ENCODE measurements around the gene OR14I1.

OR14I1 gene

DNA sequence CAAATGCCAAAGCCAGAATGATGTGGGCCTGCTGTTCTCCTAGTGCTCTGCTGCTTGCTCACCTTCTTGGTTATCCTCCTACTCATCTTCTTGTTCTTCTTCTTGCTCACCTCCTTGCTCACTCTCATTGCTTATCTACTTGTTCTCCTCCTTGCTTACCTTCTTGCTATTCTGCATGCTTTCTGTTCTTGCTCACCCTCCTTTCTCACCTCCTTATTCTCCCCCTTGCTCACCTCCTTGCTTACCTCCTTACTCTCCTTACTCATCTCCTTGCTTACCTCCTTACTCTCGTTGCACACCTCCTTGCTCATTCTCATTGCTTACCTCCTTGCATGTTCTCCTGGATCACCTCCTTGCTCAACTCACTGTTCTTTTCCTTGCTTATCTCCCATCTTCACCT, at the start of gene OR14I1:
Gene OR14I1, minus strand, starts transcription at position 53 of the 400 bp plus-strand sequence.
- Mint-ChIP-seq H3K27ac (no peak within 1 kb of the TSS), H3K4me1 (no peaks in the 10 kb centered on the region), H3K4me3 (no peak within 1 kb of the TSS), H3K36me3 (ENCODE audit: low read depth) (no peaks in the 10 kb centered on the region), H3K27me3 (peaks cover 3% of the 10 kb centered on the region), H3K9me3 (no peaks in the 10 kb centered on the region)
- no peak for DNase-seq
- no peak for ATAC-seq

DNA sequence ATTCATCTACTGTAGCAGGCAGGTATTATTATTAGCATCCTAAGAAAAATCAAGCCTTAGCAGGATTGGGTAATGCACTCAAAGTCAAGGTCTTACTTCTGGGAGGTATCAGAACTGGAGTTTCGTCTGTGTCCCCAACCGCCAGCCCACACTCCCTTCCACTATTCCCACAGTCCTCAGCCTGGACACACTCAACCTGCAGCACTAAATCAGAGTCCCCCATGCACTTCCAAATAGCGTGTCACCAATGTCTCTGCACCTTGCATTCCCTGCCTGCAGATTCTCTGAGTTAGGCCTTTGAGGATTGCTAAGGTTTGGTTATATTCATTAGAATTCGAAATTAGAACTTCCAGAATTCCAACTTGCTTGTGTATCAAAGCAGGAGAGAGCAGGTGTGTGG, 49.1 kb upstream of the OR14I1 start:
- H3K36me3 Mint-ChIP-seq (ENCODE audit: low read depth), result no peaks in the 10 kb centered on the region
- DNase-seq, result no peak
- ATAC-seq, result no peak
- H3K4me1 Mint-ChIP-seq, result peaks cover 10% of the 10 kb centered on the region
- H3K27ac Mint-ChIP-seq, result no peak overlapping the region
- H3K4me3 Mint-ChIP-seq, result no peak overlapping the region
- no peaks in the 10 kb centered on the region for H3K9me3 Mint-ChIP-seq
- no peaks in the 10 kb centered on the region for H3K27me3 Mint-ChIP-seq

DNA sequence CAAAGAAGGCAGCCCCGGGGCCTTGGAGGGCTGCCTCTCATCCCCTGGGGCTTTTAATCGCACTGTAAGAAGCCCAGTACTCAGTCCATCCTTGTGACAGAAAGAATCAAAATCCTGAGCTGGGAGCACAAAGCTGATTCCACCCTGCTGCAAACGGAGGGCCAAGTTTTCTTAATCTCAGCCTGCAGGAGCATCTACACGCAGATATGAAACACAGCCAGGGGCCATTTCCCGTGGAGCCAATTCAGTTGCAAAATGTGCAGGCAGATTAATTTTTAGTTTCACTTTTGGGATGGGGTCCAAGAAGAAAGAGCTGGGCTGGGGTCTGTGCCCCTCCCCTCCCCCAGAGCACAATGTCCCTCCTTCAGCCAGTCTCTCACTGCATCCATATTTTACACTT, 48.6 kb upstream of the OR14I1 start:
- H3K36me3 Mint-ChIP-seq (ENCODE audit: low read depth), result no peaks in the 10 kb centered on the region
- H3K9me3 Mint-ChIP-seq, result no peaks in the 10 kb centered on the region
- H3K27ac Mint-ChIP-seq, result no peak overlapping the region
- ATAC-seq, result no peak
- no peaks in the 10 kb centered on the region for H3K27me3 Mint-ChIP-seq
- DNase-seq, result no peak
- no peak overlapping the region for H3K4me3 Mint-ChIP-seq
- H3K4me1 Mint-ChIP-seq, result peaks cover 10% of the 10 kb centered on the region

DNA sequence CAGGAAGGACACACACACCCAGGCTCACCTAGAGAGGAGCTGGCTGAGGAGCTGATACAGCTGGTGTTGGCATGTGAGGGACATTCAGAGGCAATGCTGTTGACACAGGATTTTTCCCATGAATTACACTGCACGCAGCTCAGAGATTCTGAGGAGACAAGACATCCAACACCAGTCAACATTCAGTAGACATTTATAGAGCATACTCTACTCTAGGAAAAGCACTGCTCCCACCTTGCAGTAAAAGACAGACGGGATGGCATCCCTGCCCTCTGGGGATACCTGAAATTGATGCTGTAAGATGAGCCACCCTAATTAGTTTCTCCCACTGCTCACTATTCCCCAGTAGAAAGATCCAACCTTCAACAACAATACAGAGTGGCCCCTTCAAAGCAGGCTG, 47.9 kb upstream of the OR14I1 start:
- DNase-seq, result no peak
- Mint-ChIP-seq H3K36me3 (ENCODE audit: low read depth) (no peaks in the 10 kb centered on the region), H3K4me1 (peaks cover 10% of the 10 kb centered on the region), H3K27me3 (no peaks in the 10 kb centered on the region), H3K9me3 (no peaks in the 10 kb centered on the region), H3K4me3 (no peak overlapping the region), H3K27ac (no peak overlapping the region)
- ATAC-seq, result no peak

DNA sequence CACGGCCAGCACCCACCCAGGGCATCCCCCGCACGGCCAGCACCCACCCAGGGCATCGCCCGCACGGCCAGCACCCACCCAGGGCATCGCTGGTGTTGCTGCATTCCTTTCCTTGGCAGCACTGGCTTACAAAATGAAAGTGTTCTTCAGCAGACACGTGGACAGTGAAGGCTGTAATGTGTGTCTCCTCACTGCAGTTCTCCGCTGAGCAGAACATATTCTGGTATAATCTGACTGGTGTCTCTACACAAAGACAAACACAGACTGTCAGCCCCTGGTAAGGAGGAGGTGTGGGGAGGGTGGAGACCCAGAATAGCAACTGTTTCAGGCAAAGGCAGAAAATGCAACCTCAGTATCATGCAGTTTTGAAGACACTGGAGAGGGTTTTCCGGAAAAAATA, 45.6 kb upstream of the OR14I1 start:
- ATAC-seq, result no peak
- H3K27me3 Mint-ChIP-seq, result no peaks in the 10 kb centered on the region
- no peaks in the 10 kb centered on the region for H3K36me3 Mint-ChIP-seq (ENCODE audit: low read depth)
- H3K27ac Mint-ChIP-seq, result no peak overlapping the region
- peaks cover 10% of the 10 kb centered on the region for H3K4me1 Mint-ChIP-seq
- H3K4me3 Mint-ChIP-seq, result no peak overlapping the region
- no peak for DNase-seq
- H3K9me3 Mint-ChIP-seq, result no peaks in the 10 kb centered on the region

DNA sequence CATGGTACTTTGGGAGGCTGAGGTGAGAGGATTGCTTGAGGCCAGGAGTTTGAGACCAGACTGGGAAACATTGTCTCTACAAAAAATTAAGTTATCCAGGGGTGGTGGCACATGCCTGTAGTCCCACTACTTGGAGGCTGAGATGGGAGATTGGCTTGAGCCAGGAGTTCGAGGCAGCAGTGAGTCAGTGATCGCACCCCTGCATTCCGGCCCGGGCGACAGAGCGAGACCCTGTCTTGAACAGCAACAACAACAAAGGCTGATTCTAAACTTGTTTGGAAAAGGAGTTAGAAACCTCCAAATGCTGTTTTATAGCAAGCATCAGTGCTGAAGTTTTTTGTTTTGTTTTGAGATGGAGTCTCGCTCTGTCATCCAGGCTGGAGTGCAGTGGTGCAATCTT, 38.3 kb upstream of the OR14I1 start:
- no peak overlapping the region for H3K4me3 Mint-ChIP-seq
- no peak for DNase-seq

DNA sequence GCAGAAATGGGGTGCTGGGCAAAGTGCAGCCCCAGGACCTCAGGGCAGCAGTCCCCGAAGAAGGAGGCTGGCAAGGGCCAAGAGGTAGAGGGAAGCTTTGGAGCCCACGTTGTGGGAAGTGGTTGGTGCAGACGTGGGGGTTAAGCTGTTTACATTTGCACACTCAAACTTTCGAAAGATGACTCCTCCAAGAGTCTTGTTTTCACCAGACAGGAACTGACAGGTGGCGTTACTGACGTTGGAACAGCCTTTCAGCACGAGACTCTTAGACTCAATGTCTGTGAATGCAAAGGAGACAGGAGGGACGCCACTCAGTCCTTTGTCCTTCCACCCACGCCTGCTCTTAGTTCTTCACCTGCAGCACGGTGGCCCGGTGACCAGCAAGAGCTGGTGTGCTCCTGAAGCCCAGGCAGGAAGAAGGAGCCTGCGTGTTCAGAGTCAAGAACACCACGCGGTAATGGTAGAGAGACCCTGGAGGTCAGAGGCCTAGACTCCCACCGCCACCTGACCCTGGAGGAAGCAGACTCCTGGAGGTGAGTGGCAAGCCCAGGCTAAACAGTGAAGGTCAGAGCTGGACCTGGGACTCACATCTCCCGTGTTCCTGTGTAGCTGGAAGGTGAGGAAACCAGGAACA, 37.1 kb upstream of the OR14I1 start:
- Mint-ChIP-seq H3K9me3 (peaks cover 6% of the 10 kb centered on the region), H3K4me3 (no peak overlapping the region), H3K27ac (no peak overlapping the region), H3K36me3 (ENCODE audit: low read depth) (no peaks in the 10 kb centered on the region), H3K4me1 (no peaks in the 10 kb centered on the region), H3K27me3 (peaks cover 4% of the 10 kb centered on the region)
- ATAC-seq, result no peak
- no peak for DNase-seq

More for the DNA sequence above, 38.3 kb upstream of the OR14I1 start:
- Mint-ChIP-seq H3K36me3 (ENCODE audit: low read depth) (no peaks in the 10 kb centered on the region), H3K27ac (no peak overlapping the region), H3K4me1 (no peaks in the 10 kb centered on the region), H3K27me3 (no peaks in the 10 kb centered on the region), H3K9me3 (no peaks in the 10 kb centered on the region)
- no peak for ATAC-seq

DNA sequence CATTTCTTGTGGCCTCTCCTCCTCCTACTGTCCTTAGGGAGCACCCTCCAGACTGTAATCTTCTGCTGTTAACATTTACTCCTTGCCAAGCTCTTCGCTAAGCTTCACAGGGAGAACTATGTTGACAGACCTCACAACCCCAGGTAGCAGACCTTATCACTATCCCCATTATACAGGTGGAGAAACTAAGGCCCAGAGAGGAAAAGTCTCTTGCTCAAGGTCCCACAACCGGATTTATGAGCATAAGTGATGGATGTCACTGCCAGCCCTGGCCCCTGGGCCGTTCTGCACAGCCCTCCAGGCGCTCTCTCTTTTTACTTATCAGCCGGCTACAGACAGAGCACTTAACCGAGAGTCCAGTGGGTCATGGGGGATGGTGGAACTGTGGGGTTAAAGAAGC, 34.9 kb upstream of the OR14I1 start:
- Mint-ChIP-seq H3K4me3 (no peak overlapping the region), H3K27me3 (peaks cover 4% of the 10 kb centered on the region), H3K27ac (no peak overlapping the region), H3K9me3 (peaks cover 6% of the 10 kb centered on the region), H3K4me1 (no peaks in the 10 kb centered on the region), H3K36me3 (ENCODE audit: low read depth) (no peaks in the 10 kb centered on the region)
- DNase-seq, result no peak
- no peak for ATAC-seq

DNA sequence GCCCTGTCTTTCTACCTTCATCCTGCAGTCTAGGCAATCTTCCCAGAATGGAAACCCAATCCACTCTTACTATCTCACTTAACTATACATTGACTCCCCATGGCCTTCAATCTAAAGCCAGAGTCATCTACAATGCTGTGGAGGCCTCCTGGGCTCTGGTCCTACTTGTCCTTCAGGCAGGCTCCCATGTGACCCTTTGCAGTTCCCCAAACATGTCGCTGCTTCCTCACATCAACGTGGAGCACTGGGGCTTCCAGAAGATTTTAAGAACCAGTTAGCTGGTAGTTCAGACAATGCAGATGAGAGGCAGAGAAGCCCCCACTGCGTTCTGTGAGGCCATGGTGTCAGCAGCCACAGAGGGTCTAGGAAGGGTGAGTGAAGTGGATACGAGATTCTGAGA, 34.4 kb upstream of the OR14I1 start:
- Mint-ChIP-seq H3K4me1 (no peaks in the 10 kb centered on the region), H3K36me3 (ENCODE audit: low read depth) (no peaks in the 10 kb centered on the region), H3K27ac (no peak overlapping the region), H3K4me3 (no peak overlapping the region), H3K27me3 (peaks cover 4% of the 10 kb centered on the region), H3K9me3 (peaks cover 6% of the 10 kb centered on the region)
- no peak for ATAC-seq
- DNase-seq, result no peak

DNA sequence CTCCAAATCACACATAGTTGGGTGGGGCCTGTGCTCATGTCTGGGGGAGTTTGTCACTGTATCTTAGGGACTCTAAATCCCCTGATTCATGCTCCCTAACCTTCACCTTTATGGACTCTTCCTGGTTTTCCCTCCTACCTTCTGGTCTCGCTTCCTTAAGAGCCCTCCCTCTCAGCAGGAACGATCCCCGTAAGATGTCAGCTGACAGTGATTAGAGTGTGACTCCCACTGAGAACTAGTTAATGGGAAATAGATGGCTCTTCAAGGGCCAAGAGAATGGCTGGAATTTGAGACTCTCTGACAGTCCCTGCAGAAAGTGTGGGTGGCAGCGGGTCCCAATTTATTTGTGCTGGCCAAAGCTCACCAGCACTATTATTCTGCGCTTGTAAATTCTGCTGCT, 31.0 kb upstream of the OR14I1 start:
- H3K36me3 Mint-ChIP-seq (ENCODE audit: low read depth), result no peaks in the 10 kb centered on the region
- H3K27ac Mint-ChIP-seq, result no peak overlapping the region
- no peak overlapping the region for H3K4me3 Mint-ChIP-seq
- H3K27me3 Mint-ChIP-seq, result peaks cover 4% of the 10 kb centered on the region
- no peaks in the 10 kb centered on the region for H3K4me1 Mint-ChIP-seq
- ATAC-seq (no peak), DNase-seq (no peak)
- H3K9me3 Mint-ChIP-seq, result peaks cover 6% of the 10 kb centered on the region

DNA sequence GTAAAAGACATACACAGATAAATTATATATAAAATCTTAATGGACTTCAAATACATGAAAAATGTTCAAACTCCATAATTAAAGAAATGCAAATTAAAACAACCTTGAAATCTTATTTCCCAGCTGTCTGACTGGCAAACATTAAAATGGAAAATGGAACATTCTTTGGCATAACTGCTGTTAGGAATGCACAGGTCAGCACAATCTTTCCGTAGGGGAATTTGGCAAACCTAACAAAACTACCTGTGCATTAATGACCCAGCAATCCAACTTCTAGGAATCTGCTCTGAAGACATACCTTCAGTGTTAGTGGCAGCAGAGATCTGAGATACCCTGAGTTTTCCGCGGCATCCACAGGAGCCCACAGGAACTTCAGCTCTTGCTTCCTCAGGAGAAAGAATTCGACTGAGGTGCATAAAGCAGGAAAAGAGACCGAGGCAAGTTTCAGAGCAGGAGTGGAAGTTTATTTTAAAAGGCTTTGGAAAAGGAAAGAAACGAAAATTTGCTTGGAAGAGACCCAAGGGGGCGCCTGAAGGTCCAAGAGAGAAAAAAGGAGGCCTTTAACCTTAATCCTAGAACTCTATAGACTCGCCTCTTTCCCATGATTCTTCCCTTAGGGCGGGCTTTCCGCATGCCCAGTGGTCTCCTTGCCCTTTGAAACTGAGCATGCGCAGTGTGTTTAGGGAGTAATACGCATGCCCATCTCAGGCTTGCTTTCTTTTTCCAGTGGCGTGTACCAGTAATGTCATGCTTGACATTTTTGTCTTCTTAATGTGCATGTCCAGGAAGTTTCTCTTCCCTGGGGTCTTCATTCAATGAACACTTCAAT, 28.2 kb upstream of the OR14I1 start:
- H3K36me3 Mint-ChIP-seq (ENCODE audit: low read depth), result no peaks in the 10 kb centered on the region
- H3K4me1 Mint-ChIP-seq, result no peaks in the 10 kb centered on the region
- H3K27ac Mint-ChIP-seq, result no peak overlapping the region
- H3K27me3 Mint-ChIP-seq, result peaks cover 4% of the 10 kb centered on the region
- H3K4me3 Mint-ChIP-seq, result no peak overlapping the region
- no peak for ATAC-seq
- H3K9me3 Mint-ChIP-seq, result peaks cover 6% of the 10 kb centered on the region
- no peak for DNase-seq

DNA sequence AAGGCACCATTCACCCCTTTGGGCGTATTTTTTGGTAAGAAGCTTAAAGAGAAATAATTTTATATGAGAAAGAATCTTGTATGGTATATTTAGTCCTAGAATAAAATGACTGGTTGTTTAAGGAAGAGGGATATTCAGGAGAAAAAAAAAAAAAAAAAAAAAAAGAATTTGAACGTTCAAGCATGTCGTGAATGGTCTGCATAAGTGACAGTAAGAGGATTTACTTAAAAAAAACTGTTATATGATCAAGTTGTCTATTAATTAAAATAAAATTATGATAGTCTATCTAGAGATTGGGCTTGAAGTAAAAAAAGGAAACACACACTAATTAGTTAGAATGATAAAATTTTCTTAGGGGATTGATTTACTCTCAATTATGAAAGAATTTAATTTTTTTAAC, 11.7 kb upstream of the OR14I1 start:
- no peak for DNase-seq
- Mint-ChIP-seq H3K36me3 (ENCODE audit: low read depth) (no peaks in the 10 kb centered on the region), H3K27ac (no peak overlapping the region), H3K27me3 (peaks cover 3% of the 10 kb centered on the region), H3K4me1 (no peaks in the 10 kb centered on the region), H3K9me3 (peaks cover 14% of the 10 kb centered on the region), H3K4me3 (no peak overlapping the region)
- no peak for ATAC-seq

DNA sequence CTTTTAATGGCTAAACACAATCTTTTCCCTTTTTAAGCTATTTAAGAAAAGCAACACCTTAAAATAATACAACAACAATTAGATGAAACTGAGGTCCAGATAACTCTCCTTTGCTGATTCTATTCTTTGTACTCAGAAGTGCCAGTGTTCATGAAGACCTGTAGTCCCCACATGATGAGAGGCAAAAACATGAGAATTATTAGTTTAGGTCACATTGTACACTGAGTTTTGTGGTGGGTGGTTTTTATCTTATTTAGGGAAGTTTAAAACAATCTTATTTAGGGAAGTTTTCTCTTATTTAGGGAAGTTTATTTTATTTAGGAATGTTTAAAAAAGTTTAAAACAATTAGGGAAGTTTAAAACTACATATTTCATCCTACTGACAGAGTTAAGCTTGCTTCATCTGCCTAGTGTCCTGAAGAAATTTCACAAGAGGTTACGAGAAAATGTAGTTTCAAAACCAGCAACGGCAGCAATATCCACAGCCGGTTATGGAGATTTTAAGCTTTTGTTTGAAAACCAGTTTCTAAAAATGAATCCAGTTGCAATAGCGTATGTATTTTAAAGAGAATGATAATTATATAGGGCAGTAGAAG, 7.8 kb upstream of the OR14I1 start:
- ATAC-seq (no peak), DNase-seq (no peak)
- no peaks in the 10 kb centered on the region for H3K4me1 Mint-ChIP-seq
- H3K36me3 Mint-ChIP-seq (ENCODE audit: low read depth), result no peaks in the 10 kb centered on the region
- H3K9me3 Mint-ChIP-seq, result peaks cover 7% of the 10 kb centered on the region
- peaks cover 7% of the 10 kb centered on the region for H3K27me3 Mint-ChIP-seq
- H3K4me3 Mint-ChIP-seq, result no peak overlapping the region
- H3K27ac Mint-ChIP-seq, result no peak overlapping the region

DNA sequence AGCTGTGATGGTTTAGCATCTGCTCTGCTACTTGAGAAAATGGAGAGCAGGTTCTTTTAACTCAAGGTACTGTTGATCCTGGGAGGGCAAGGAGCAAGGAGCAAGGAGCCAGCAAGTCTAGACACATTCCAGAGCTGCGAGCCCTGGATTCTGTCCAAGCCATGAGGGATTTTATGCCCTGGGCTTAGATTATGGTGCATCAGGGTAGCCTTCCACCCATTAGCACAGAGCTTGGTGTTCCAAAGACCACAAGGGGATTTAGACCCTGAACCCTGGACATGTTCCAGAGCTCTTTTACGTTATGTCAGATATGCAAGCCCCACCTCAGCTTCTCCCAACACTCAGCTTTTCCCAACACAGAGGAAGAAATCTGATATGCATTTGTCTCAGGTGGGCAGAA, 2.0 kb upstream of the OR14I1 start:
- Mint-ChIP-seq H3K27ac (no peak overlapping the region), H3K36me3 (ENCODE audit: low read depth) (no peaks in the 10 kb centered on the region), H3K27me3 (peaks cover 4% of the 10 kb centered on the region), H3K4me3 (no peak overlapping the region), H3K4me1 (no peaks in the 10 kb centered on the region), H3K9me3 (no peaks in the 10 kb centered on the region)
- no peak for ATAC-seq
- no peak for DNase-seq

DNA sequence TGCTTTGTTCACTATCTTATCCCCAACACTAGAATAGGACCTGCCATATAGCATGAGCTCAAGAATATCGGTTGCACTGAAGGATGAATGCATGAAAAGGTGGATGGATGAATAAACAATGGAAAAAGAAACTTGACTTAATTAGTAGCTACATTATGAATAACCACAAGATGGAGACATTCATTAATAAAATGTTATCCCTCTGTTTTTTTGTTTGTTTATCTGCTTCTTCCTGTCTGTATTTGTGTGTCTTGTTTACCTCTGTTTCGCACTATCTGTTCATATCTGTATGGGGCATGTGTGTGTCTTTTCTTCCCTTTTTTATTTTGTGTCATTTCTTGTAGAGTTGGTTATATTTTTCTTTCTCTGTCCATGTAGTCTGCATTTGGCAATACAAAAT, 1.1 kb upstream of the OR14I1 start:
- Mint-ChIP-seq H3K9me3 (no peaks in the 10 kb centered on the region), H3K4me1 (no peaks in the 10 kb centered on the region), H3K4me3 (no peak overlapping the region), H3K36me3 (ENCODE audit: low read depth) (no peaks in the 10 kb centered on the region), H3K27ac (no peak overlapping the region), H3K27me3 (peaks cover 4% of the 10 kb centered on the region)
- DNase-seq (no peak), ATAC-seq (no peak)

Data from activated naive CD8-positive, alpha-beta T cell treated with anti-CD3 and anti-CD28 coated beads, Interleukin-2, amount 50 U/mL, for 24 hours (primary cell).